HepG2 (cell line): ENCODE results near the gene ADIPOR2. TPM values are rescaled to one million over a fixed set of nuclear protein-coding genes. Genes with fewer than 3 reads are reported as not detected.

ENCODE experiments used
- ATAC-seq: fragments of 200-7000 bp; cut with Tn5 transposase; 3 replicates; pipeline ENCODE4 v1.9.1; 2020; ENCODE audit warnings: mild to moderate bottlenecking, moderate library complexity
- BruUV-seq: library from RNA; stranded (reverse); fragments of 400-500 nt; replicated peaks from 2 replicates; lab custom pipeline; 2021; lab: Mats Ljungman, UMichigan
- CTCF ChIA-PET: fragments of 300-600 bp; formaldehyde crosslinking; extraction: SDS; loops from one replicate; lab custom pipeline; 2021; ENCODE audit warnings: low total read pairs, inconsistent platforms, low intra/inter-chr PET ratio; lab: Yijun Ruan, JAX
- POLR2A ChIA-PET: fragments of 350-600 bp; sonication (Branson Sonifier 250); formaldehyde crosslinking; loops from one replicate; lab custom pipeline; 2020; ENCODE audit warnings: antibody characterized with exemption, inconsistent platforms; lab: Yijun Ruan, JAX
- DNase-seq: peaks from one replicate; pipeline ENCODE4 v3.0.0-alpha.2; 2015; ENCODE audit warnings: low spot score
- FAIRE-seq: peaks from 3 replicates; lab custom pipeline; 2011; peaks lifted over from hg19 to GRCh38; lab: Jason Lieb, UNC
- H2AFZ ChIP-seq: one replicate; pipeline ENCODE4 v1.6.1; 2011; ENCODE audit warnings: low read length, inconsistent platforms
- H3K27ac ChIP-seq: fragments of 300-600 bp; 3 replicates; pipeline ENCODE4 v1.8.0; 2011; ENCODE audit warnings: mixed run types, mild to moderate bottlenecking, mixed read lengths, low read length, inconsistent platforms; ENCODE audit not compliant: insufficient read depth; ENCODE audit errors: extremely low read length
- H3K27me3 ChIP-seq, 2 experiments: fragments of 200-600 bp in 1 of 2; 2 replicates in 1 of 2; 3 replicates in 1 of 2; pipeline versions ENCODE4 v1.6.0 to v1.8.0; 2011; ENCODE audit warnings: low read length in 2 of 2, mild to moderate bottlenecking in 2 of 2, moderate library complexity in 2 of 2, inconsistent platforms in 1 of 2; ENCODE audit not compliant: insufficient read depth in 2 of 2, control insufficient read depth in 1 of 2
- H3K36me3 ChIP-seq, 2 experiments: fragments of 200-600 bp in 1 of 2; replicated peaks in 1 of 2; 2 replicates in 1 of 2; 3 replicates in 1 of 2; pipeline versions ENCODE4 v1.5.1 to v1.8.0; 2011; ENCODE audit warnings: low read length in 2 of 2, inconsistent platforms in 1 of 2; ENCODE audit not compliant: insufficient read depth in 2 of 2, control insufficient read depth in 1 of 2
- H3K4me1 ChIP-seq: 2 replicates; pipeline ENCODE4 v1.5.1; 2012; ENCODE audit warnings: low read length, inconsistent platforms; ENCODE audit not compliant: insufficient read depth
- H3K4me2 ChIP-seq: 2 replicates; pipeline ENCODE4 v1.6.0; 2011; ENCODE audit warnings: low read depth, low read length, inconsistent platforms
- H3K4me3 ChIP-seq, 3 experiments: fragments of 200-600 bp in 1 of 3; sonication (generic), shearing (Covaris generic) in 1 of 3; replicated peaks in 1 of 3; 2 replicates each; pipeline ENCODE4 v1.5.1; 2011 to 2016; ENCODE audit warnings: low read length in 3 of 3, inconsistent platforms in 2 of 3, low read depth in 2 of 3, mild to moderate bottlenecking in 2 of 3, control low read depth in 1 of 3, mixed read lengths in 1 of 3; ENCODE audit not compliant: insufficient read depth in 1 of 3
- H3K79me2 ChIP-seq: one replicate; pipeline ENCODE4 v1.6.1; 2011; ENCODE audit warnings: low read length, inconsistent platforms; ENCODE audit not compliant: insufficient read depth
- H3K9ac ChIP-seq: 2 replicates; pipeline ENCODE4 v1.6.0; 2011; ENCODE audit warnings: mild to moderate bottlenecking, low read depth, low read length, inconsistent platforms; ENCODE audit not compliant: insufficient read depth
- H3K9me3 ChIP-seq: 2 replicates; pipeline ENCODE4 v1.5.1; 2012; ENCODE audit warnings: mild to moderate bottlenecking, low read length
- H4K20me1 ChIP-seq: 2 replicates; pipeline ENCODE4 v1.6.0; 2011; ENCODE audit warnings: inconsistent platforms, mild to moderate bottlenecking, low read length, moderate library complexity; ENCODE audit not compliant: insufficient read depth
- CENPBD1 ChIP-seq: sonication (generic); formaldehyde crosslinking; IDR thresholded peaks from 2 replicates; pipeline ENCODE4 v1.8.0; 2022; ENCODE audit warnings: missing genetic modification reagents, low read depth, mild to moderate bottlenecking, borderline replicate concordance
- CENPT ChIP-seq: sonication (generic); formaldehyde crosslinking; IDR thresholded peaks from 2 replicates; pipeline ENCODE4 v1.8.0; 2022; ENCODE audit warnings: low read depth, mild to moderate bottlenecking, moderate library complexity, missing genetic modification reagents
- DMAP1 ChIP-seq: IDR thresholded peaks from 2 replicates; pipeline ENCODE4 v1.6.1; 2016
- DZIP1 ChIP-seq: sonication (generic); formaldehyde crosslinking; IDR thresholded peaks from 2 replicates; pipeline ENCODE4 v1.5.0; 2020; ENCODE audit warnings: mild to moderate bottlenecking, missing genetic modification reagents
- FOXJ3 ChIP-seq: sonication (generic); formaldehyde crosslinking; IDR thresholded peaks from 2 replicates; pipeline ENCODE4 v1.4.0; 2020; ENCODE audit warnings: missing genetic modification reagents, mild to moderate bottlenecking, borderline replicate concordance
- FOXP4 ChIP-seq: sonication (generic); formaldehyde crosslinking; IDR thresholded peaks from 2 replicates; pipeline ENCODE4 v1.4.0; 2020; ENCODE audit warnings: missing genetic modification reagents
- HNF4G ChIP-seq, 2 experiments: sonication (generic) in 1 of 2; formaldehyde crosslinking in 1 of 2; IDR thresholded peaks; 2 replicates each; pipeline versions ENCODE4 v1.4.0 to v1.6.1; 2011 to 2020; ENCODE audit warnings: borderline replicate concordance in 2 of 2, low read depth in 2 of 2, mild to moderate bottlenecking in 2 of 2, low read length in 1 of 2, missing genetic modification reagents in 1 of 2, moderate library complexity in 1 of 2
- IKZF1 ChIP-seq: fragments of 450-650 bp; IDR thresholded peaks from 2 replicates; pipeline ENCODE4 v1.7.1; 2016
- MAFG ChIP-seq: sonication (generic); formaldehyde crosslinking; IDR thresholded peaks from 2 replicates; pipeline ENCODE4 v1.5.1; 2020; ENCODE audit warnings: mild to moderate bottlenecking, missing genetic modification reagents
- MBD4 ChIP-seq: IDR thresholded peaks from 2 replicates; pipeline ENCODE4 v1.6.1; 2012; ENCODE audit warnings: low read length, inconsistent platforms, borderline replicate concordance
- NCOR1 ChIP-seq: fragments of 200-600 bp; sonication (generic); IDR thresholded peaks from 2 replicates; pipeline ENCODE4 v1.7.0; 2017; ENCODE audit warnings: antibody characterized with exemption, low read length, borderline replicate concordance
- NR2F1 ChIP-seq, 2 experiments: fragments of 450-650 bp in 1 of 2; formaldehyde crosslinking in 1 of 2; IDR thresholded peaks; 2 replicates each; pipeline versions ENCODE4 v1.5.0 to v1.6.1; 2016 to 2020; ENCODE audit warnings: mild to moderate bottlenecking in 1 of 2, missing compliant biosample characterization in 1 of 2, missing genetic modification reagents in 1 of 2, moderate library complexity in 1 of 2
- SNAPC2 ChIP-seq: sonication (generic); formaldehyde crosslinking; IDR thresholded peaks from 2 replicates; pipeline ENCODE4 v1.8.1; 2022; ENCODE audit warnings: mild to moderate bottlenecking, missing genetic modification reagents
- TOE1 ChIP-seq: sonication (generic); formaldehyde crosslinking; IDR thresholded peaks from 2 replicates; pipeline ENCODE4 v1.4.0; 2020; ENCODE audit warnings: mild to moderate bottlenecking, missing genetic modification reagents
- XBP1 ChIP-seq: sonication (generic); formaldehyde crosslinking; IDR thresholded peaks from 2 replicates; pipeline ENCODE4 v1.5.0; 2020; ENCODE audit warnings: missing genetic modification reagents
- ZBTB7B ChIP-seq: sonication (generic); formaldehyde crosslinking; IDR thresholded peaks from 2 replicates; pipeline ENCODE4 v1.4.0; 2020; ENCODE audit warnings: missing genetic modification reagents
- ZNF282 ChIP-seq: fragments of 450-650 bp; IDR thresholded peaks from 2 replicates; pipeline ENCODE4 v1.6.1; 2018; ENCODE audit not compliant: partially characterized antibody
- ZNF484 ChIP-seq: sonication (generic); formaldehyde crosslinking; IDR thresholded peaks from 2 replicates; pipeline ENCODE4 v1.5.1; 2020; ENCODE audit warnings: mild to moderate bottlenecking, low read depth, missing genetic modification reagents, borderline replicate concordance
- ZNF607 ChIP-seq: sonication (generic); formaldehyde crosslinking; IDR thresholded peaks from 2 replicates; pipeline ENCODE4 v1.5.1; 2020; ENCODE audit warnings: missing genetic modification reagents, mild to moderate bottlenecking, borderline replicate concordance
- ZNF615 ChIP-seq: sonication (generic); formaldehyde crosslinking; IDR thresholded peaks from 2 replicates; pipeline ENCODE4 v1.5.0; 2020; ENCODE audit warnings: mild to moderate bottlenecking, missing genetic modification reagents, borderline replicate concordance
- WGBS: methylation state at CpG from one replicate; pipeline ENCODE4 v1.1.6; 2017; ENCODE audit warnings: low lambda C conversion rate; 5-methylcytosine and 5-hydroxymethylcytosine counted together
- in situ Hi-C: cut with HindIII; loops from 2 replicates; pipeline ENCODE4 v1.10.0; 2017; ENCODE audit warnings: low pct_unique_long_range_greater_than_20kb; ENCODE audit not compliant: extremely low pct_ligation_motif_present
- intact Hi-C: fragments of 100-400 bp; cut with micrococcal nuclease; formaldehyde crosslinking; loops from one replicate; pipeline ENCODE4 v1.10.0; 2022; ENCODE audit not compliant: unreplicated experiment
- polyA plus RNA-seq, 8 experiments: library from polyadenylated mRNA; depleted of rRNA in 3 of 8; stranded (reverse) in 7 of 8; unstranded in 1 of 8; fragments of >200 nt; fragmentation: Illumina TruSeq in 4 of 8; extraction: Trizol in 4 of 8; gene quantifications; 2 replicates each; pipeline versions ENCODE4 v1.2.1 to v1.2.3, GENCODE V29; 2011 to 2016; ENCODE audit warnings: low read depth in 4 of 8, missing spikeins in 1 of 8, mixed read lengths in 1 of 8; ENCODE audit not compliant: insufficient read depth in 1 of 8
- total RNA-seq, 5 experiments: library from RNA; depleted of rRNA; stranded (reverse); fragments of >200 nt; fragmentation: Illumina TruSeq; extraction: Trizol; gene quantifications; 2 replicates each; pipeline ENCODE4 v1.2.3, GENCODE V29; 2016; ENCODE audit warnings: low read depth in 1 of 5

ADIPOR2 gene
- total and polyA plus RNA-seq, 2 of the 13 experiments (the other 11 are each of a cell fraction or from before 2014, with no cell fraction given) = 35.2 to 52.2 TPM

GRCh38 chr12:1819050-1819449 lies 128.2 kb downstream of the ADIPOR2 start:
- CTCF ChIA-PET = no interaction called here
- no peak for ATAC-seq
- H3K4me1 ChIP-seq = peaks cover 65% of the 10 kb centered on the region
- no peak for TF ChIP-seq ZNF484 (CRISPR knock-in tag)
- no peak for TF ChIP-seq DZIP1 (CRISPR knock-in tag)
- no peak for TF ChIP-seq SNAPC2 (CRISPR knock-in tag)
- TF ChIP-seq NR2F1 (CRISPR knock-in tag; IDR thresholded peaks at IDR 0.05) = no peak
- no peak for TF ChIP-seq FOXP4
- no peak for TF ChIP-seq MBD4
- TF ChIP-seq DMAP1 (CRISPR knock-in tag) = no peak
- no peak for TF ChIP-seq MAFG
- no peak for TF ChIP-seq ZNF282
- TF ChIP-seq CENPT = no peak
- no peak for TF ChIP-seq XBP1
- no peak for TF ChIP-seq TOE1
- TF ChIP-seq ZNF615 (CRISPR knock-in tag) = no peak
- TF ChIP-seq ZNF607 (CRISPR knock-in tag) = no peak
- no peak for TF ChIP-seq CENPBD1
- TF ChIP-seq IKZF1 = no peak
- TF ChIP-seq NCOR1 = no peak
- no peak for TF ChIP-seq ZBTB7B
- TF ChIP-seq HNF4G (IDR thresholded peaks at IDR 0.05; ENCODE audit: borderline replicate concordance, low read depth, low read length) = no peak
- TF ChIP-seq HNF4G (CRISPR knock-in tag; IDR thresholded peaks at IDR 0.05; ENCODE audit: borderline replicate concordance, low read depth) = no peak
- no peak for TF ChIP-seq FOXJ3 (CRISPR knock-in tag)
- TF ChIP-seq, all 625 proteins: peak for 0
- Histone ChIP-seq H3K36me3 (no peaks in the 10 kb centered on the region), H4K20me1 (no peaks in the 10 kb centered on the region), H3K79me2 (no peaks in the 10 kb centered on the region), H3K27ac (no peak overlapping the region), H2AFZ (no peak overlapping the region), H3K9ac (no peak overlapping the region), H3K9me3 (no peaks in the 10 kb centered on the region), H3K4me3 (no peak overlapping the region; a peak in 1 of 6 replicates), H3K27me3 (peaks cover 12 to 46% of the 10 kb centered on the region in 2 experiments), H3K4me2 (peak overlapping the region; percentile 36; the same call in 1 of the 2 replicates)
- intact Hi-C loops = no loop called here
- BruUV-seq = no TSS peak
- FAIRE-seq = no peak
- in situ Hi-C loops = no loop called here
- POLR2A ChIA-PET = no interaction called here
- no peak for DNase-seq
- WGBS = 61% methylated on average over 6 of the region's 9 CpGs
